Tibial nerve (tissue), 4 donors: ENCODE data around the gene MAST2. TPM values are rescaled to one million over a fixed set of nuclear protein-coding genes. Genes with fewer than 3 reads are reported as not detected.

Source experiments
- DNase-seq, 2 donors: peaks; one replicate each; pipeline ENCODE4 v3.0.0-alpha.2; 2019; ENCODE audit warnings: low spot score in 2 of 2
- H3K27ac ChIP-seq, 4 donors: fragments of 200-600 bp; sonication (generic) in 3 of 4; one replicate each; pipeline ENCODE4 v1.5.1; 2017 to 2019; ENCODE audit warnings: mild to moderate bottlenecking in 1 of 4
- H3K27me3 ChIP-seq, 2 donors: fragments of 200-600 bp; sonication (generic) in 1 of 2; one replicate each; pipeline versions ENCODE4 v1.5.1 to v1.6.0; 2017 to 2019
- H3K36me3 ChIP-seq, 3 donors: fragments of 200-600 bp; sonication (generic); one replicate each; pipeline ENCODE4 v1.5.1; 2018 to 2019
- H3K4me1 ChIP-seq, 4 donors: fragments of 200-600 bp; sonication (generic) in 3 of 4; one replicate each; pipeline ENCODE4 v1.5.1; 2017 to 2019
- H3K4me3 ChIP-seq, 4 donors: fragments of 200-600 bp; sonication (generic) in 3 of 4; one replicate each; pipeline ENCODE4 v1.5.1; 2017 to 2019; ENCODE audit warnings: mild to moderate bottlenecking in 1 of 4, moderate library complexity in 1 of 4
- H3K9me3 ChIP-seq, 4 donors: fragments of 200-600 bp; sonication (generic) in 3 of 4; one replicate each; pipeline ENCODE4 v1.5.1; 2017 to 2019
- CTCF ChIP-seq, 5 experiments: fragments of 200-600 bp in 3 of 5; fragments of 450-650 bp in 2 of 5; sonication (generic) in 3 of 5; IDR thresholded peaks; one replicate each; pipeline ENCODE4 v1.5.1; 2016 to 2019; ENCODE audit warnings: antibody characterized with exemption in 5 of 5, mild to moderate bottlenecking in 3 of 5, moderate library complexity in 2 of 5
- EP300 ChIP-seq, 2 donors: sonication (generic); formaldehyde crosslinking; IDR thresholded peaks; one replicate each; pipeline ENCODE4 v1.6.1; 2017; ENCODE audit warnings: antibody characterized with exemption in 2 of 2, mild to moderate bottlenecking in 1 of 2
- POLR2A ChIP-seq, 2 donors: fragments of 450-650 bp; IDR thresholded peaks; one replicate each; pipeline ENCODE4 v1.6.1; 2017; ENCODE audit warnings: antibody characterized with exemption in 2 of 2, mild to moderate bottlenecking in 2 of 2, moderate library complexity in 2 of 2
- WGBS, 2 donors: methylation state at CpG; one replicate each; pipeline ENCODE4 v1.1.5; 2018; 5-methylcytosine and 5-hydroxymethylcytosine counted together
- total RNA-seq, 4 donors: library from RNA; depleted of rRNA; stranded (reverse); fragments of >200 nt; gene quantifications; one replicate each; pipeline ENCODE4 v1.1.0, GENCODE V29; 2016

Gene MAST2
- total RNA-seq, 4 donors from 2014 or later = 38.0 to 122 (median 57.1) TPM

GRCh38 chr1:45906883-45907282 lies 103.5 kb downstream of the MAST2 start:
- Histone ChIP-seq H3K9me3 (peaks cover 0 to 3% (median 0%) of the 10 kb centered on the region in 4 donors), H3K4me3 (no peak overlapping the region), H3K27me3 (no peaks in the 10 kb centered on the region), H3K36me3 (no peaks in the 10 kb centered on the region), H3K4me1 (peaks cover 0 to 4% (median 0%) of the 10 kb centered on the region in 4 donors), H3K27ac (no peak overlapping the region)
- no peak for DNase-seq
- TF ChIP-seq EP300 (IDR thresholded peaks at IDR 0.05) = no peak
- TF ChIP-seq POLR2A (IDR thresholded peaks at IDR 0.05) = no peak
- TF ChIP-seq CTCF (IDR thresholded peaks at IDR 0.05) = no peak
- 99 to 100% methylated on average over 2 of the region's 2 CpGs for WGBS, 2 donors

GRCh38 chr1:45908611-45909140 lies 105.3 kb downstream of the MAST2 start:
- WGBS, 2 donors = 52 to 64% methylated on average over 3 of the region's 3 CpGs
- Histone ChIP-seq H3K36me3 (no peaks in the 10 kb centered on the region), H3K27ac (no peak overlapping the region)

DNA sequence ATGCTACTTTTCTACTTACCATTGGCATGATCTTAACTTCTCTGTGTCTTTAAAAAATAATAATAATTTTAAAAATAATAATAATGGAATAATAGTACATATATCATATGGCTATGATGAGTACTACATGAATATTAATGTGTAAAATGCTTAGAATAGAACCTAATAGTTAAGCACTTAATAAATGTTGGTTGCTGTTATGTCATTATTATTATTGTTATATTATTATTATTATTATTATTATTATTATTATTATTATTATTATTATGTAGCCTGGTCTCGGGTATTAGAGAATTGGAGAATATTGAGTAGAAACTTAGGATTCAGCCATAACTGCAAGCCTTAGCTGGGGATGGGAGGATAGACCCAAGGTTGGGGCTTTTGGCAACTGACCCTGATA lies 108.2 kb downstream of the MAST2 start:
- Histone ChIP-seq H3K9me3 (no peaks in the 10 kb centered on the region), H3K27me3 (no peaks in the 10 kb centered on the region), H3K4me3 (no peak overlapping the region), H3K27ac (no peak overlapping the region), H3K4me1 (peaks cover 0 to 24% (median 2%) of the 10 kb centered on the region in 4 donors), H3K36me3 (no peaks in the 10 kb centered on the region)
- WGBS, 2 donors = 89 to 93% methylated on average over 1 of the region's 1 CpG
- TF ChIP-seq CTCF (IDR thresholded peaks at IDR 0.05) = no peak
- no peak for TF ChIP-seq POLR2A (IDR thresholded peaks at IDR 0.05)
- no peak for TF ChIP-seq EP300 (IDR thresholded peaks at IDR 0.05)
- no peak for DNase-seq

More at GRCh38 chr1:45908611-45909140, 105.3 kb downstream of the MAST2 start:
- Histone ChIP-seq H3K4me1 (peaks cover 0 to 15% (median 0%) of the 10 kb centered on the region in 4 donors), H3K27me3 (no peaks in the 10 kb centered on the region), H3K4me3 (no peak overlapping the region), H3K9me3 (no peaks in the 10 kb centered on the region)
- no peak for TF ChIP-seq POLR2A (IDR thresholded peaks at IDR 0.05)
- no peak for TF ChIP-seq CTCF (IDR thresholded peaks at IDR 0.05)
- no peak for TF ChIP-seq EP300 (IDR thresholded peaks at IDR 0.05)
- DNase-seq = no peak

GRCh38 chr1:45913183-45913683 lies 109.8 kb downstream of the MAST2 start:
- no peak overlapping the region for H3K4me3 ChIP-seq
- H3K4me1 ChIP-seq = peaks cover 0 to 24% (median 2%) of the 10 kb centered on the region in 4 donors

More at GRCh38 chr1:45913183-45913683, 109.8 kb downstream of the MAST2 start:
- peak overlapping the region; percentile 17 to 77 (median 43) for H3K27ac ChIP-seq
- TF ChIP-seq EP300 (IDR thresholded peaks at IDR 0.05) = peak in 1 of 2 donors; percentile 53
- TF ChIP-seq CTCF (IDR thresholded peaks at IDR 0.05) = no peak
- 36 to 39% methylated on average over 6 of the region's 6 CpGs for WGBS, 2 donors
- no peaks in the 10 kb centered on the region for H3K9me3 ChIP-seq
- peak in 1 of 2 donors; percentile 5 for DNase-seq
- H3K36me3 ChIP-seq = no peaks in the 10 kb centered on the region
- no peaks in the 10 kb centered on the region for H3K27me3 ChIP-seq
